HG02981 (cell line): ENCODE measurements around the gene LGALS3.

ENCODE experiments used
- ATAC-seq: cut with Tn5 transposase; IDR thresholded peaks from one replicate; pipeline ENCODE4 v1.9.1; 2021; ENCODE audit warnings: mild to moderate bottlenecking, moderate library complexity; ENCODE audit not compliant: unreplicated experiment

LGALS3 gene

DNA sequence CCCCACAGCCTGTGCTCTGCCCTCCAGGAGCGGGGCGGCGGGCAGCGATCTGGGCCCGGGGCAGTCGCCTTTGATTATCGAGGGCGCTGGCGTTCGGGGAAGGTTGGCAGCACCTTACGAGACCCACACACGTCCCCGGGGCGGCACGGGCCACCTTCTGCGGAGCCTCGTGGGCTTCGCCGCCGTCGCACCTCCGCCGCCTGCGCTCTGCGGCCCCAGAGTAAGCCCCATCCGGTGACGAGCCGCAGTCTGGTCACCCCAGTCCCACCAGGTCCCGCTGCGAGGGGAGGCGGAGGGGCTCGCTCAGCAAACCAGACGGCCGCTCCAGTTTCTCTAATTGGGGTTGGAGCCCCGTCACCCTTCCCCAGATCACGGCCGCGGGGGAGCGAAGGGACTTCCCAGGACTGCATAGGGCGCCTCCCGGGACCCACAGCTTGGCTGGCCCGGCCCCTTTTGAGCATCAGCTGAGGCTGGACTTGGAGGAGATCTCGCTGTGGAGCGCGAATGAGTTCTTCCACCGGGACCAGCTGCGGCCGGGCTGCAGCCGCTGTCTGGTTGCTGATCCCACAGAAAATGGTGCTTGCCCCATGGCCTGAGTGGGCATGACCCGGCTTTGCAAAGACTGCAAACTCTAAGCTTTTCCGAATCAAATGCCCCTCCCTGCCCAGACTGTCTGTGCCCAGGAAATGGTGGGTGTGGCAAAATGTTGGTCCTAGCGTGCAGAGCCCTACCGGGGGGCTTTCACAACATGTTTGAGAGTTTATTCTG is 560 bp downstream of the LGALS3 start:
- ATAC-seq: peak; percentile 58

DNA sequence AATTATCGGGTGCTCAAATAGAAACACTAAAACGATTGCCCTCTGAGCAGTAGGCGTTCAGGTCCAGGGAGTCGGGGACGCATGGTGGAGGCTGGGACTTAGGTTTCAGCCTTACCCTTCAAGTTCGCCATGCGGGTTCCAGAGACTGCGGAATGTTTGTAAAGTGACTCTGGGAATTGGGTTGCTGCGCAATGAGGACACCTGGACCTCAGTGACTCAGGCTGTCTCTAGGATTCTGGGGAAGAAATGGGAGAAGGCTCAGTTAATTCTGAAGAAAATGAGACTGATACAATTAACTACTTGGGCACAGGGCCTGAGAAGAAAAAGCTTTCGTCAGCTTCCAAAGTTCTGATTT is 1.1 kb downstream of the LGALS3 start:
- ATAC-seq: no peak

DNA sequence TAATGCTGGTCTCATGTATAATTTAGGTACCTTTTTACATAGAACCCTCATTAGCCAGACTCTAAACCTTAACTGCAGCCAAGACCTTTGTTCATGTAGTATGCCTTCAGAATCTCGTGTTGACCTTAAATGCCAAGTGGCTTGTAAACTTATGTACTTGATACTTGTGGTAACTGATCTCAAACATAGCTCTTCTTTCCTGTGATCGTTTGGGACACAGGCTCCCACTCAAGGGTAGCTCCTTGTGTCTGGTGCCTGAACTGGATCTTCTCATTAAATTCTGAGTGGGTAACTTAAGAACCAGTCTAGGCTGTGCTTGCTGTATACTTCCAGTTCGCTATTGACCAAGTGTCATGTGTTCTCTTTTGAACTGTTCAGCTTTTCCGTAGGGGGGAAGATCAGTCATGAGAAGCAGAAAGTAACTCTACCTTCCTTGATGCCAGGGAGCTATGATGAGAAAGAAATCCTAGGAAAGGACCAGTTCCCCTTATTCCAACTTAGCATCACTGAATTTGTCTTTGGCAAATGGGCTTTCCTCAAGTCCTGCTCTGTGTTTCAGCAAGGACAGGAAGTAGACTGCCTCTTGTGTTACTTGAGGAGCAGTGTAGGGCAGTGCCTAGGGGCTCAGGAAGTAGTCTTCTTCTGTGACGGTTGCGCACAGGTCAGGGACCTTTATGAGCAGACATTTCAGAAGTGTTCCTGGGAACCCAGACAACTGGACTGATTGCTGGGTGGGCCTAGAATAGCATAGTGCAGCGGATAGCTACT is 2.5 kb downstream of the LGALS3 start:
- ATAC-seq: no peak

DNA sequence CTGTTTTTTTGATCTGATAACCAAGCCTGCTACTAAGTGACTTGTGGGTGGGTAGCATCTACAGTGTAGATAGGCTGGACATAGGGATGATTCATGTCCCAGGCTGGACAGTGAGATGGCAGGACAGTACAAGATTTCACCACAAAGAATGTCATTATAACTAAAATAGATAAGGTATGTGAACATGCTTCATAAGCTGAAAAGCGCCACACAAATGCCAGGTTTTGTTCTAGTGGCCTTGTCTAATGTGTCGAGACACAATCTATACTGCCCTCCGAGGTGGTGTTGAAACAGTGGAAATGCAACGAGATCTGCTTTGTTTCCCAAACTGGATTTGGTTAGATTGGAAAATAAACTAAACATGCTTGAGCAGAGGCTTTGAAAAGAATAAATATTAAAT is 4.4 kb downstream of the LGALS3 start:
- no peak for ATAC-seq

DNA sequence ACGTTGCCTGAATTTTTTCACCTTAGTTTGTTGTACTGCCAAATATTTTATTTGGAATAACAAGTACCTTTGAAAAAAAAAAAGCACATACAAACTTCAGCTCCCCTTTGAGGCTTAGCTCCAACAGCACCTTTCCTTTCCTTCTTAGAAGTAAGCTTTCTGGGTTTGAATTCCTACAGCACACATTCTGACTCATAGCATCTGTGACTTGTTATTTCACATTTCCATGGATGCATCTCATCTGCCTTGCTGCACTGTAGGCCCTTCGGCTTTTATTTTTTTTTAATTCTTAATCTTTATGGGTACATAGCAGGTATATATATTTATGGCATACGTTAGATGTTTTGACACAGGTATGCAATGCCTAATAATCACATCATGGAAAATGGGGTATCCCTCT is 7.2 kb downstream of the LGALS3 start:
- ATAC-seq: no peak

DNA sequence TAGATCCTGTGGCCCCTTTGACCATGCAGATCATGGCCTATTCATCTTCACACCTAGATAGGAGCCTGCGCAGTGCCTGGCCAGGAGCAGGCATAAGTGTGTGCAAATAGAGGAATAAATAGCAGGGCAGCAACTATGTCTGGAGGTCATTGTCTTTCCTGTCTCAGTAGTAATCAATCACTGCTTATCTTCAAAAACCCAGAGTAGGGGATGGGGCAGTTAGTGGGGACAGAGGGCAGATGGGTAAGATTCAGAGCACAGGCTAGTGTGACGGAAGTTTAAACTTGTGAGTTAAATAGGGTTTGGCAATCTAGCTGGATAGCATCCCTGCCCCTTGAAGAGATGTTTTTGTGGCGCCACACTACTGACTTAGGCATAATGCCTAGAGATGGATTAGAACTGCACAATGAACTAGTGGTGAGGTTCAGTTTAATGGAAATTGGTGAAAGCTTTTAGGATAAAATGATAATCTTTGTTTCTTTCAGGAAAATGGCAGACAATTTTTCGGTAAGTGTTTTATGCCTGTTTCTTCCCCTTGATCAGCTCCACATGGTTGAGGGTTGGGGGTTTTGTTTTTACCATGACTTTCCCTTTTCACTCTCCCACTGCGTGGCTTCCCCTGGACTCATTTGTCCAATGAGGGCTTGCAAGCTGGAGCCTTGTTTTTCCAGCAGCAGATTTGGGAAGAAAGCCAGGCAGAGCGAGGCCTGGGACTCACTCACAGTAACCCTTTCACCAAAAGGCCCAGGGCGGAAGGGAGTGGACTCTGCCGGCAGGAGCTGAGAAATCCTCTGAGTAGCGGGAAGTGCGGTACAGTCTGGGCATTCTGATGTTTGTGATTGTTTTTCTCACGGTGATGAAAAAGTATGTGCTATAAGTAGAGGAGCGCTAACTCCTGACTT is 8.1 kb downstream of the LGALS3 start:
- ATAC-seq: no peak

DNA sequence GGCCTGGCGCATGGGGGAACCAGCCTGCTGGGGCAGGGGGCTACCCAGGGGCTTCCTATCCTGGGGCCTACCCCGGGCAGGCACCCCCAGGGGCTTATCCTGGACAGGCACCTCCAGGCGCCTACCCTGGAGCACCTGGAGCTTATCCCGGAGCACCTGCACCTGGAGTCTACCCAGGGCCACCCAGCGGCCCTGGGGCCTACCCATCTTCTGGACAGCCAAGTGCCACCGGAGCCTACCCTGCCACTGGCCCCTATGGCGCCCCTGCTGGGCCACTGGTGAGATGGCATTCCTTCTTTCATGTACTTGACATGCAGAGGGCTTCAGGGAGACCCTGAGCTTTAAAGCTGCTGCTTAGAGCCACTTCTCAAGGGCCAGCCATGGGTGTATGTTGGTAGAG is 9.0 kb downstream of the LGALS3 start:
- ATAC-seq: no peak

DNA sequence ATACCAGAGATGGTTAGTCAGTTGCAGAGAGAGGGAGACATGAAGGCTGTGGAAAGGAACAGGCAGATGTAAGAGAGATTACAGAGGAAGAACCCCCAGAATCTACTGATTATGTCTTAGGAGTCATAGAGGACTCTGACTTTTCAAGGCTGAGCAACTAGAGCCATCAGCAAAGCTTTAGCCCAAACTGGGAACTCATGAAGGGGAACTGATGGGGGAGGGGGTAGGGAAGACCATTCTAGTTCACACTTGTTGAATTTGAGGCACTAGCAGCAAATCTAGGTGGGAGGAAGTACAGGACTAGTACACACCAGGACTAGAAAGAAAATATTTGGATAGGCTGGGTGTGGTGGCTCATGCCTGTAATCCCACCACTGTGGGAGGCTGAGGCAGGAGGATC is 10.1 kb downstream of the LGALS3 start:
- ATAC-seq: no peak

DNA sequence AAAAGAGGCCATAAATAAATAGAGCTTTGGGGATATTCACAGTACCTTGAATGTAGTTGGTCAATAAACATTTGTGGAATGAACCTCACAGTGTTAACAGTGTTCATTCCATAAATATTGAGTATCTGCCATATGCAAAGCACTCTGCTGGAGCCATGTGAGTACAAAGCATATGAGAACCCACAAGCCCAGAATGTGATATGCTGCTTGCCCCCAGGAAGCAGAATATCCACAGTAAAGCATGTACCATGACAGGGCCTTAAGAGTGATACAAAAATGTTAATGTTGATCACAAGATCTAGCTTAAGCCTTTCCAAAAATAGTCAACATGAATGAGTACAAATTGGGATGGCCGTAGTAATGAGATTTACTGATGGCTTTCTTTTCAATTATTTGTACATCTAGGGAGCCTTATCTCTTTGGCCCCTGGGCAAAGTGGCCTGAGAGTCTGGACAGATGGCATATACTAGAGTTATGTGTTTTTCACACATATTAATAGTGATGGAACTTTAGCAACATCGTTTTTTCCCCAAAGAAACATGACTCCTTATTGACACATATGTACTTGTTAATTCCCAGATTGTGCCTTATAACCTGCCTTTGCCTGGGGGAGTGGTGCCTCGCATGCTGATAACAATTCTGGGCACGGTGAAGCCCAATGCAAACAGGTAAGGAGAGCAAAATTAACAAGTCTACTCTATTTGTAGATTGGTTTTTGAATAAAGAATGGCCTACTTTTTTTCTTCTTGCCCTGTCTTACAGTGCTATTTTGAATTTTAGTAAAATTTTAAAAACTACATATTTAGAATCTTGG is 10.9 kb downstream of the LGALS3 start:
- no peak for ATAC-seq

DNA sequence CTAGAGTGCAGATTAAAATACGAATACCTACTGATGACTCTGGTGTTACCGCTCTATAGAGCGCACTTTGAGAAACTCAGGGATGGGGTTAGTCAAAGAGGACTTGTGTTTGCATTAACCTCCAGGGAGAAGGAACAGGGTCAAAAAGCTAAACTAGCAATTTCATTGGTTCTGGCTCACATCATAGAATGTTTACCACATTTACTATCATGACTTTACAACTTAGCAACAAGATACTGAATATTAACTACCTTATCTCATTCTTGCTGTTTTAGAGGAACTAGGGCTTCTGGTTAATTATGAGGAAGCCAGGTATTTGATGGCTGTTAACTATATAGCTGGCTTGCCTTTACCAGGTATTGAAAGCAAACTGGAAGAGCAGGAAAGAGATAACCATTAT is 12.8 kb downstream of the LGALS3 start:
- no peak for ATAC-seq

DNA sequence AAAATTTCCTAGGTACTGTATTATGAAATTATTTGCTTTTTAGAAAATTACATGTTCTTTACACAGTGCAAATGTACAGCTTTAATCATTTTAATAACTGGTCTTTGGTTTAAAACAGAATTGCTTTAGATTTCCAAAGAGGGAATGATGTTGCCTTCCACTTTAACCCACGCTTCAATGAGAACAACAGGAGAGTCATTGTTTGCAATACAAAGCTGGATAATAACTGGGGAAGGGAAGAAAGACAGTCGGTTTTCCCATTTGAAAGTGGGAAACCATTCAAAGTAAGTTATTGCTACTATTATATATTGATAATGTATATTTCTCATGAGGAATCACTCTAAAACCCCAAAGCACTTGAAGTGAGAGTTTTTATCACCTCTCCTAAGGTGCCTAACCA is 13.4 kb downstream of the LGALS3 start:
- ATAC-seq: no peak

DNA sequence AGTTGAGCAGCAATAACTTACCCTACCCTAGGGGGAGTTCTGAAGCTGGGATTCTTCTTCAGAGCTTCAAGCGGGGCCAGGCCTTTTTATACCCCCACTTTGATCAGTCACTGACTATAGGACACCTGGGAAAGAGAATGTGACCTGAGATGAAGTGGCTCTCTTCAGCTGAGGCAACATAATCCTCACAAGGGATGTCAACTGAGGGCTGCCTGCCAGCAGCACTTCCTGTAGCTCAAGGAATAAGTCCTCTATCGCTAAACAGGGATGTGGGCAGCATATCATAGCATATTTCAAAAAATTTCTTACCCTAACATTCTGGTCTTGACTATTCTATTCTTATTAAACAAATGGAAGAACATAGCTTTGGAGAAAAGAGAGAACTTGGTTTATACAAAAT is 17.4 kb downstream of the LGALS3 start:
- ATAC-seq: no peak

DNA sequence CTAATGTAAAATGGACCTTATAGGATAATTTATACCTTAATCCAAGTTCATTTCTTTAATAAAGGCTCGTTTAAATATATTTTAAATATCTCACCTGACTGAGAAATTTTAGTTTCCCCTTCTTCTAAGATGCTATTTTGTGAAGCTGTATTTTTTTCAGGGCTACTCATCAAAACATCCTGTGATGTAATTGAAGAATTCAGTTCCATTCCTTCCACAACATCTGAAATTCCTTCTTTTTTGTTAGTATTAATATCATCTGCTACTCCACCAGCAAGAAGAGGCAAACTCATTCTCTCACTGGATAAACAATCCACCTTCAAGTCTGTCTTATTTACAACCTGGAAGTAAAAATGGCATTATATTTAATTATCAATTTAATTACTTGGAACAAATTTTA is 22.5 kb downstream of the LGALS3 start:
- ATAC-seq: no peak

DNA sequence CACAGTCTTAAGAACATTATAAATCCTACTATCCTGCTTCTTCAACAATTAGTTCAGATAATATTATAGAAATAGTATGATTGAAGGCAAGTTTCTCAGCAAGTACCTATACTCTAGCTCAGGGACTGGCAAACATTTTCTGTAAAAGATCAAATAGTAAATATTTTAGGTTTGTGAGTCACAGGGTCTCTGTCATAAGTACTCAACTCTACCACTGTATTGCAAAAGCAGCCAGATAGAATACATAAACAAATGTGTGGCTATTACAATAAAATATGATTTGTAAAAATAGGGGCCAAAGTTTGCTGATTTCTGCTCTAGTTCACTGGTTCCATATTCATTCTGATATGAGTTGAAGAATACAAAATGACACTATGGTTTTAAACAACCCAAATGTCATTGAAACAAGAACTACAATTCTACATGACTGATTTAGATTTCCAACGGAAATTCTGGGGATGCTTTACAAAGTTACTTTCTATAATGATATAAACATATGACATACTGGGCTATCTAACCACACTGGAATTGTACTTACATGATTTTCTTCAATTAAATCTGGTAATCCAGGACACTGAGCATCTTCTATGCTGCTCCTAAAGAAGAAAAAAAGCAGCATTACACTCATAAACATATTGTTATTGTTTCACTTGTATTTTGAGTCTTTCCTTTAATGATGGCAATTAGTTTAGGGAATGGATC is 23.2 kb downstream of the LGALS3 start:
- ATAC-seq: no peak

DNA sequence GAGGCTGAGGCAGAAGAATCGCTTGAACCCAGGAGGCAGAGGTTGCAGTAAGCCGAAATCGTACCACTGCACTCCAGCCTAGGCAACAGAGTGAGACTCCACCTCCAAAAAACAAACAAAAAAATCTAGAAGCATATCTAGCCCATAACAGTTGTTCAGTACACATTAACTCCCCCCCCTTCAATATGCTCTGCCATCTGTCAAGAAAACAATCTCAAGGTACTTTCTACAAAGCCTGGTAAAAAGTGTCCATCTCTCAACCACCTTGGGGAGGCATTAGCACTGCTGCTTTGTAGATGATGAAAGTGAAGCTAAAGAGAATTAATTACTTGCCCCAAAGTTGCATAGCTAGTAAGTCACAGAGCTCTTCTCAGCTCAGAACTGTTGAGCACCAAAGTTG is 24.9 kb downstream of the LGALS3 start:
- ATAC-seq: no peak

DNA sequence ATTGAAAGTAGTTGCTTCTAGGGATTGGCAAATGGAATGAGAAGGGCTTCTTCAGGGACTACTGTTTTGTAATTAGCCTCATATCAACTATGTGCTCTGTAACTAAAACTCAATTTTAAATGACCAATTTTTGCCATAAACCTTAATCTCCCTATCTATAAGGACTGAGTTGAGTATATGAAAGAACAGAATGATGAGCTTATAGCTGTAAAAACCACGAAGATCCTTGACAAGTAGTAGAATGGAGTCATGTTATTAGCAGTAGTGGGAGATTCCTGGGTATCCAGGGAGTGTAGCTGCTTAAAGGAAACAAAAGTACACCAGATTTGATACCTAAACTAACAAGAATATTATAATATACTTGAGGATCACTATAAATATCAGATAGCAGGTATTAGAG is 28.0 kb downstream of the LGALS3 start:
- no peak for ATAC-seq

DNA sequence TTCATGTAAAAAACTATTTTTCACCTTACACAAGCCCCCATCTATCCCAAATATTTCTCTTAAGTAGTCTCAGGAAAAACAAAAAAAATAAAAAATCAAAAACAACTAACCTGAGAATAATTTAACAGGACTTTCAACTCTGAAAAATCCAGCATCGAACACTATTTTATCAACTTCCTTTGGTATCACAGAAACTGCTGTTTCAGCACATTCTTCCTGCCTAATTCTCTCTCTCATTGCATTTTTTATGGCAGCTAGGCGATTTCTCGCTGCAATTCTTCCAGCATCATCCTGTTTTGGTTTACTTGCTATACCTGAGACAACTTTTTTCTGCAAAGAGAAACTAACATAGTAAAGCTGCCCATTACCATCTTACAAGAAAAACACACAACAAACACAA is 29.4 kb downstream of the LGALS3 start:
- no peak for ATAC-seq

DNA sequence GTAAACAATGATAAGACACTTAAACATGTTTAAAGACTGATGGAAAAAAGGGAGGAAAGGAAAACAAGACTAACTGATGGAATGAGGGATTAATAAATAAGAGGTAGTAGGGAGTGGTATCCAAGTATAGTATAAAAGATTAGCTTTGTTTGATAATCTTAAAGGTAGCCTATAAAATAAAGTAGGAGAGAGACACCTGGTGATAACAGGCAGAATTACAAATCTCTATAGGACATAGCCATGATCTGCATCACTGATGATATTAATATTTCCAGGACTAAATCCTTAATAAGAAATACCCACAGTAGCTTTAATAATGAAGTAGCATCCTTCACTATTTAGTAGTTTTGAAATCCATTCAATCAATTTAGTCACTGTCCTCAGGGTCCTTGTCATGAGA is 31.9 kb downstream of the LGALS3 start:
- ATAC-seq: no peak

DNA sequence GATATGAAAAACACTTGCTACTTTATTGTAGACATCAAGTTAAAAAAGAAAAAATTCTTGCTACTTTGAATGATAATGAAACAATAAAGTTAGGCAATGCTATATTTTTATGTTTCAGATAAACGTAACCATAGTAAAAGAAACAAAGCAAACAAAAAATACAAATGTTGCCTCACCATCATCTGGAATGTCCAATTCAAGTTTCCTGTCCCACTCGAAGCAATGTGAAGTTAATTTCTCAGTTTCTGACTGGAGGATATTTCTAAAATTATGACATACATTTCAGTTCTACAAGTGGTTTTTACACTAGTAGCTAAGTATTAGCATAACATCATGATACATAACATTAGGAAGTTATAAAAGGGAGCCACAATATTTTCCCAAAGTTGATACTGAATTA is 41.5 kb downstream of the LGALS3 start:
- no peak for ATAC-seq

DNA sequence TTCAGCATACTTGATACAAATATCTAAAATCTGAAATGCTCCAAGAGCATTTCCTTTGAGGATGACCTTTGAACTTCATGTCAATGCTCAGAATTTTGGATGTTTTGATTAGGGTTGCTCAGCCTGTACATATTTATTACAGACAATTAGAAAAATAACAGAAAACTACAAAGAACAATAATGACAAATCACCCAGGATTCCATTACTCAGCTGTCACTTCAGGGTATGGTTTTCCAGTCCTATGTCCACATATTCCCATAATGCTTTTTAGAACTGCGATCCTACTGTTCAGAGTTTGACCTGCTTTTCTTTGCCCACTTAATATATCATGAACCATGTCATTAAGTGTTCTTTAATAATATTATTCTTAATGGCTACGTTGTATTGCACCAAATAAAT is 51.0 kb downstream of the LGALS3 start:
- ATAC-seq: no peak
